ENCODE measurements around the gene ZNF273. TPM values are rescaled to one million over a fixed set of nuclear protein-coding genes. Genes with fewer than 3 reads are reported as not detected.
A peak's percentile ranks its signal among the peaks of the same experiment; 100 is the strongest.
"Not testable (repeated sequence)": the region's sequence is repeated elsewhere in the genome, so short reads cannot be mapped to it uniquely, and the experiment has no call there.

ZNF273 gene
- 12.7 TPM for polyA plus RNA-seq (2013, experiment 1 of 2)
- polyA plus RNA-seq (2013, experiment 2 of 2): 14.2 TPM

DNA sequence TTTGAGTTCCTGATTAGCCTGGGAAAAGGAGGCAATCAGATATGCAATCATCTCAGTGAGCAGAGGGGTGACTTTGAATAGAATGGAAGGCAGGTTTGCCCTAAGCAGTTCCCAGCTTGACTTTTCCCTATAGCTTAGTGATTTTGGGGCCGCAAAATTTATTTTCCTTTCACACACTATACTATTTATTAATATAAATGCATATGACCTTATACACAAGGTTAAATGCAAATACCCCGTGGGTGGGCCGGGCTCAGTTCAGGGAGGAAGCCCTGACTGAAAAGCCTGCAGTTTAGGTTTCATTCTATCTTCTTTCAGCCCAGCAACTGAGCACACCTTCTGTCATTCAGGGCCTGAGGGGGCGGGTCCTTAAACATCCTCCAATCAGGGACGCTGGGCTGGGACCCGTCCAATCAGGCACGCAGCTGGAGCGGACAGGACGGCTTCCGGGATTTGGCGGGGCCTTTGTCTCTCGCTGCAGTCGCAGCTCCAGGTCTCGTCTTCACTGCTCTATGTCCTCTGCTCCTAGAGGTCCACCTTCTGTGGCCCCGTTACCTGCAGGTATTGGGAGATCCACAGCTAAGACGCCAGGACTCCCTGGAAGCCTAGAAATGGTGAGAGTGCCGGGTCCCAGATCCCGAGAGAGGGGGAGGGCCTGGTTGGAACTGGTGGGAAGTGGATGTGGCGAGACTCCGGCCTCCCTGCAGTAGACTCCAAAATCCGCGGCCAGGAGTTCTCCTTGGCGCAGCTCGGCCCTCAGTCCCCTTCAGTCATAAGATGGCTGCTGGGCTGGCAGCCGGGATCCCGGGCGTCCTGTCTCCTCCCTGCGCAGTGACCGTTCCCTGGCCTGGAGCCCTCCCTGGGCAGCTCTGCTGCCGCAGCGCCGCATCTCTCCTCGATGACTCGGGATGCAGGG, at the start of gene ZNF273:
ZNF273 (plus strand) TSS at position 468 of the 916 bp plus-strand sequence; CDS start at position 513, 45 bp downstream.
- Histone ChIP-seq H3K36me3 (ENCODE audit: insufficient read depth, low read length) (peaks cover 4% of the 10 kb centered on the region), H3K4me1 (ENCODE audit: insufficient read depth, low read length) (peaks cover 34% of the 10 kb centered on the region), H3K27ac (ENCODE audit: low read depth, low read length) (peak within 1 kb of the TSS; percentile 92), H3K27me3 (ENCODE audit: insufficient read depth, low read length) (no peaks in the 10 kb centered on the region), H3K4me3 (ENCODE audit: low read length) (peak within 1 kb of the TSS; percentile 89), H3K9me3 (ENCODE audit: insufficient read depth, low read depth, low read length) (no peaks in the 10 kb centered on the region), H3K9ac (ENCODE audit: low read depth, low read length) (peak within 1 kb of the TSS; percentile 94)
- under 1% methylated on average over 33 of the region's 34 CpGs for WGBS

DNA sequence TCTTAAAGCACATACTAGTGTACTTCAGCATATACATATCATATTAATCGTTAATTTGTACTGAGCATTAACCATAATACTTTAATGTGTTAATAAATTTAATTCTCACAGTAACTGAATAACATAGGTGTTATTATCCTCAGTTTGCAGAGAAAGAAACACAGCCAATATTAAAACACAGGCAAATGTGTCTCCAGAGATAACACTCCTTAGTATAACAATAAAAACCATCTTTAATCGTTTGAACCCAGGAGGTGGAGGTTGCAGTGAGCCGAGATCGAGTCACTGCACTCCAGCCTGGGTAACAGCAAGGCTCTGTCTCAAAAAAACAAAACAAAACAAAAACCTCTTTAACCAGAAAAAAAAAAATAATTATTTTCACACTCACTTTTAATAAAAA, 49.4 kb upstream of the ZNF273 start:
- Histone ChIP-seq H3K27me3 (ENCODE audit: insufficient read depth, low read length) (no peaks in the 10 kb centered on the region), H3K9me3 (ENCODE audit: insufficient read depth, low read depth, low read length) (no peaks in the 10 kb centered on the region), H3K36me3 (ENCODE audit: insufficient read depth, low read length) (no peaks in the 10 kb centered on the region), H3K4me3 (ENCODE audit: low read length) (no peak overlapping the region), H3K27ac (ENCODE audit: low read depth, low read length) (no peak overlapping the region), H3K9ac (ENCODE audit: low read depth, low read length) (no peak overlapping the region), H3K4me1 (ENCODE audit: insufficient read depth, low read length) (no peaks in the 10 kb centered on the region)
- 61% methylated on average over 3 of the region's 4 CpGs for WGBS

GRCh38 chr7:64854969-64855368, 48.1 kb upstream of the ZNF273 start:
- H3K4me3 ChIP-seq (ENCODE audit: low read length): no peak overlapping the region

DNA sequence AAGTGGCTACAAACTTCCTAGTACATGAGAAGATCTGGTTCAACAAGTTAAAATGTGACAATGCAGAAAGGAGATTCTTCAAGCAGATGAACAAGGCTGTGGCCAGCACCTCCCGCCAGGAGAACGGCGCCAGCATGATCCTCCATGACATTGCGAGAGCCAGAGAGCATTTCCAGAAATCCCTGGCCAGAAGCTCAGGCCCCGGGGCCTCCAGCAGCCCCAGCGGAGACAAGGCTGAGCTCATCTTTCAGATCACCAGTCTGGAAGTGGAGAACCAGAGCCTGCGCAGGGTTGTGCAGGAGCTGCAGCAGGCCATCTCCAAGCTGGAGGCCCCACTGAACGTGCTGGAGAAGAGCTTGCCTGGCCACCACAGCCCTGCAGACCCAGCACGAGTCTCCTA, 40.1 kb upstream of the ZNF273 start:
- Histone ChIP-seq H3K9ac (ENCODE audit: low read depth, low read length) (no peak overlapping the region), H3K4me3 (ENCODE audit: low read length) (no peak overlapping the region), H3K27ac (ENCODE audit: low read depth, low read length) (no peak overlapping the region), H3K9me3 (ENCODE audit: insufficient read depth, low read depth, low read length) (0 out of 2 replicates have a peak, but pooled peaks cover 6% of the 10 kb centered on the region), H3K4me1 (ENCODE audit: insufficient read depth, low read length) (no peaks in the 10 kb centered on the region), H3K36me3 (ENCODE audit: insufficient read depth, low read length) (no peaks in the 10 kb centered on the region), H3K27me3 (ENCODE audit: insufficient read depth, low read length) (no peaks in the 10 kb centered on the region)
- WGBS: 91% methylated on average over 9 of the region's 9 CpGs

More at GRCh38 chr7:64854969-64855368, 48.1 kb upstream of the ZNF273 start:
- H3K4me1 ChIP-seq (ENCODE audit: insufficient read depth, low read length): no peaks in the 10 kb centered on the region
- 100% methylated on average over 1 of the region's 1 CpG for WGBS
- no peaks in the 10 kb centered on the region for H3K9me3 ChIP-seq (ENCODE audit: insufficient read depth, low read depth, low read length)
- H3K9ac ChIP-seq (ENCODE audit: low read depth, low read length): no peak overlapping the region
- H3K36me3 ChIP-seq (ENCODE audit: insufficient read depth, low read length): no peaks in the 10 kb centered on the region
- no peak overlapping the region for H3K27ac ChIP-seq (ENCODE audit: low read depth, low read length)
- no peaks in the 10 kb centered on the region for H3K27me3 ChIP-seq (ENCODE audit: insufficient read depth, low read length)

- not testable (repeated sequence) for H3K36me3 ChIP-seq (ENCODE audit: insufficient read depth, low read length); H3K4me3 ChIP-seq (ENCODE audit: low read length); H3K27ac ChIP-seq (ENCODE audit: low read depth, low read length); H3K4me1 ChIP-seq (ENCODE audit: insufficient read depth, low read length); H3K27me3 ChIP-seq (ENCODE audit: insufficient read depth, low read length); H3K9me3 ChIP-seq (ENCODE audit: insufficient read depth, low read depth, low read length); H3K9ac ChIP-seq (ENCODE audit: low read depth, low read length)
- WGBS: 82% methylated on average over 3 of the region's 3 CpGs
Measured at GRCh38 chr7:64863530-64863929, 39.5 kb upstream of the ZNF273 start.

DNA sequence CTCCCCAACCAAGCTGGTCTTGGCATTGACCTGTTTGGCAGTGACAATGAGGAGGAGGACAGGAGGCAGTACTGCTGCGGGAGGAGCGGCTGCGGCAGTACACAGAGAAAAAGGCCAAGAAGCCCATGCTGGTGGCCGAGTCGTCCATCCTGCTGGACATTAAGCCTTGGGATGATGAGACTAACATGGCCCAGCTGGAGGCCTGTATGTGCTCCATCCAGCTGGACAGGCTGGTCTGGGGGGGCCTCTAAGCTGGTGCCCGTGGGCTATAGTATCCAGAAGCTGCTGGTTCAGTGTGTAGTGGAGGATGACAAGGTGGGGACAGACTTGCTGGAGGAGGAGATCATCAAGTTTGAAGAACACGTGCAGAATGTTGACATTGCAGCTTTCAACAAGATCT, 39.1 kb upstream of the ZNF273 start:
- Histone ChIP-seq H3K36me3 (ENCODE audit: insufficient read depth, low read length) (no peaks in the 10 kb centered on the region), H3K27me3 (ENCODE audit: insufficient read depth, low read length) (no peaks in the 10 kb centered on the region), H3K9ac (ENCODE audit: low read depth, low read length) (no peak overlapping the region), H3K9me3 (ENCODE audit: insufficient read depth, low read depth, low read length) (0 out of 2 replicates have a peak, but pooled peaks cover 6% of the 10 kb centered on the region), H3K4me3 (ENCODE audit: low read length) (no peak overlapping the region), H3K27ac (ENCODE audit: low read depth, low read length) (no peak overlapping the region), H3K4me1 (ENCODE audit: insufficient read depth, low read length) (no peaks in the 10 kb centered on the region)
- 86% methylated on average over 7 of the region's 7 CpGs for WGBS

DNA sequence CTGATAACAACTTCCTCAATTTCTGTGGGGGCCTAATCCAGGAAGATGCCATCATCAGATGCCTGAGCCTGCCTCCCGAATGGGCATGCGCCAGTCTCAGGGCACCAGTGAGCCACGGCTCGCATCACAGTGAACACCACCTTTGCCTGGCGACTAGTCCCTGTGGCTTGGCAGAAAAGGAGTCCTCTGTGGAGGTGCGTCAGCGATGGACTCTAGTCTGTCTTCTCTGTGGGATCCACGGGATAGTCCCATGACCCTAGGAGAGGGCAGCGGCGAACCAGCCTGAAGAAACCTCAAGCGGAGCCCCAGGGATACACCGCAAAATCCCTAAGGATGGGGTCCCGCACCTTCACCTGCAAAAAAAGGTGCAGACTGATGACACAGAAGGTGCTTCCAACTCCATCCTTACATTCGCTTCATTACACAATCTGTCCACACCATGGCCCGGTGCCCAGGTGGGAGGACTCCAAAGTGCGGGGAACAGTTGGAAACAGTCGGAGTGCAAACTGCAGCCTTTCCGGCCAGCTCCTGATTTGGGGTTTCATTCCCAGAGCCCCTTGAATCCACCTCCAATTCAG, 35.1 kb upstream of the ZNF273 start:
- no peaks in the 10 kb centered on the region for H3K4me1 ChIP-seq (ENCODE audit: insufficient read depth, low read length)
- WGBS: 87% methylated on average over 18 of the region's 18 CpGs
- H3K4me3 ChIP-seq (ENCODE audit: low read length): no peak overlapping the region
- no peaks in the 10 kb centered on the region for H3K36me3 ChIP-seq (ENCODE audit: insufficient read depth, low read length)
- no peak overlapping the region for H3K27ac ChIP-seq (ENCODE audit: low read depth, low read length)
- H3K9me3 ChIP-seq (ENCODE audit: insufficient read depth, low read depth, low read length): 0 out of 2 replicates have a peak, but pooled peaks cover 6% of the 10 kb centered on the region
- H3K9ac ChIP-seq (ENCODE audit: low read depth, low read length): no peak overlapping the region
- H3K27me3 ChIP-seq (ENCODE audit: insufficient read depth, low read length): no peaks in the 10 kb centered on the region

GRCh38 chr7:64868499-64868898, 34.6 kb upstream of the ZNF273 start:
- no peak overlapping the region for H3K27ac ChIP-seq (ENCODE audit: low read depth, low read length)
- no peak overlapping the region for H3K4me3 ChIP-seq (ENCODE audit: low read length)
- H3K36me3 ChIP-seq (ENCODE audit: insufficient read depth, low read length): no peaks in the 10 kb centered on the region
- no peaks in the 10 kb centered on the region for H3K4me1 ChIP-seq (ENCODE audit: insufficient read depth, low read length)
- no peak overlapping the region for H3K9ac ChIP-seq (ENCODE audit: low read depth, low read length)
- 0 out of 2 replicates have a peak, but pooled peaks cover 1% of the 10 kb centered on the region for H3K9me3 ChIP-seq (ENCODE audit: insufficient read depth, low read depth, low read length)
- 89% methylated on average over 10 of the region's 11 CpGs for WGBS
- no peaks in the 10 kb centered on the region for H3K27me3 ChIP-seq (ENCODE audit: insufficient read depth, low read length)

DNA sequence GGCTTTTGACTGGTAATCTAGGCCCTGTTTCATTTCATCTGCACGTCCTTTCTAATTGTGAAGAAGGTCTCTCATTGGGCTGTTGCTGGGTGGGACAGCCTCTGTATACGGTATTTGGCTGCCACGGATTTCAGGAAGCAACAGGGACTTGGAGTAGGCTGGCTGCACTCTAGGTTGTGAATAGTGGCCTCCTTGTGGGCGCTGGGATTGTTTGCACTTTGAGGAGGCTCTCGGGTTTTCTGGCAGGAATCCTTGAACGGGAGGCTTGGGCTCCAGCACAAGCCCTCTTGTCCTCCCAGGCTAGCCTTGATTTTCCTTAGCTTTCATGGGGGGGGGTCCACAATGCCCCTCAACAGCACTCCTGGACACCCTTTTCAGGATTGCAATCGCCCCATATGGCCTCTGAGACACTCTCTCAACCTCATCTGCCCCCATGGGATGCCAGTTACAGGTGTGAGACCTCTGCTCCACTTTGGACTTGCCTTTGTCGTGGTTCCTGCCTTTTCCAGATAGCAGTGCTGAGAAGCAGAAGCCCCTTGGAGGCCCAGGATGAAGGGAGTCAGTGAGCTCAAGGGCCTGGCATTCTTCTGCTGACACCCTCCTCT, 33.9 kb upstream of the ZNF273 start:
- Histone ChIP-seq H3K4me3 (ENCODE audit: low read length) (no peak overlapping the region), H3K27me3 (ENCODE audit: insufficient read depth, low read length) (no peaks in the 10 kb centered on the region), H3K9ac (ENCODE audit: low read depth, low read length) (no peak overlapping the region), H3K27ac (ENCODE audit: low read depth, low read length) (no peak overlapping the region), H3K36me3 (ENCODE audit: insufficient read depth, low read length) (no peaks in the 10 kb centered on the region), H3K9me3 (ENCODE audit: insufficient read depth, low read depth, low read length) (no peaks in the 10 kb centered on the region), H3K4me1 (ENCODE audit: insufficient read depth, low read length) (no peaks in the 10 kb centered on the region)
- WGBS: 71% methylated on average over 8 of the region's 8 CpGs

GRCh38 chr7:64869912-64870562, 33.0 kb upstream of the ZNF273 start:
- no peaks in the 10 kb centered on the region for H3K27me3 ChIP-seq (ENCODE audit: insufficient read depth, low read length)
- H3K4me3 ChIP-seq (ENCODE audit: low read length): no peak overlapping the region
- no peak overlapping the region for H3K9ac ChIP-seq (ENCODE audit: low read depth, low read length)
- no peaks in the 10 kb centered on the region for H3K36me3 ChIP-seq (ENCODE audit: insufficient read depth, low read length)
- H3K9me3 ChIP-seq (ENCODE audit: insufficient read depth, low read depth, low read length): no peaks in the 10 kb centered on the region
- no peak overlapping the region for H3K27ac ChIP-seq (ENCODE audit: low read depth, low read length)
- no peaks in the 10 kb centered on the region for H3K4me1 ChIP-seq (ENCODE audit: insufficient read depth, low read length)
- 92% methylated on average over 32 of the region's 32 CpGs for WGBS

GRCh38 chr7:64870656-64871055, 32.4 kb upstream of the ZNF273 start:
- Histone ChIP-seq H3K9ac (ENCODE audit: low read depth, low read length) (no peak overlapping the region), H3K4me1 (ENCODE audit: insufficient read depth, low read length) (no peaks in the 10 kb centered on the region), H3K4me3 (ENCODE audit: low read length) (no peak overlapping the region), H3K9me3 (ENCODE audit: insufficient read depth, low read depth, low read length) (no peaks in the 10 kb centered on the region), H3K27me3 (ENCODE audit: insufficient read depth, low read length) (no peaks in the 10 kb centered on the region), H3K36me3 (ENCODE audit: insufficient read depth, low read length) (no peaks in the 10 kb centered on the region), H3K27ac (ENCODE audit: low read depth, low read length) (no peak overlapping the region)
- 92% methylated on average over 13 of the region's 13 CpGs for WGBS
